Activated gamma-delta T cell treated with Interleukin-2 at 50 U/mL for 16 hours (primary cell): ENCODE data around the gene TOGARAM2.
"Not testable (repeated sequence)": the region's sequence is repeated elsewhere in the genome, so short reads cannot be mapped to it uniquely, and the experiment has no call there.

Experiments
- DNase-seq: peaks from one replicate; pipeline ENCODE4 v3.0.0-alpha.2; 2020

Gene TOGARAM2

DNA sequence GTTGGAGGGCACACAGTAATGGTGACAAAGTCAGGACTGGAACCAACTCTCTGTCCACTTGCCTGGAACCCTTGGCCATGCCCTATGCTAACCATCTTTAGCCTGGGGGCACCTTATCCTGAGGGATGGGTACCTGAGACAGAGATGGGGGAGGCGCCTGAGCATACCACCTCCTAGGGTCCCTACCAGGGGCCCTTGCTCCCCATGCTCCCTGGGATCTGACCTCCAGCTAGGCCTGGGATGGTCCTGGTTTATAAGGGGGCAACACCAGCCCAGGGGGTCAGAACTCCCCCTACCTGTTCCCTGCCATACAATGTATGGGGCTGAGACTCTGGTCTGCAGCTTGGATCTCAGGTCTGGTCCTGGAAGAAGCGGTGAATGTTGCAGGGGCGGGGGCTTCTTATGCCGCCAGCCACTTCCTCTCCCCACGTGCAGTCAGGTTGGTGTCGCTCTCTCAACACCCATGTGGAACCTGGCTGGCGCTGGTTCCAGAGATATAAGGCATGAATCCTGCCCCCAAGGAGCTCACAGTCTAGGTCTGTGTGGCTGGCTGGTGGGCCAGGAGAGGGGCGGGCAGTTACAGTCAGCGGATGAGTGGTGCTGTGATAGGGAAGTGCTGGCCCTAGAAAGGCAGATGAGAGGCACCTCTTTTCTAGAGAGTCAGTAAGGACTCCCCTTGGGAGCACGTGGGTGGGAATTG is 3.8 kb upstream of the TOGARAM2 start:
- no peak for DNase-seq

DNA sequence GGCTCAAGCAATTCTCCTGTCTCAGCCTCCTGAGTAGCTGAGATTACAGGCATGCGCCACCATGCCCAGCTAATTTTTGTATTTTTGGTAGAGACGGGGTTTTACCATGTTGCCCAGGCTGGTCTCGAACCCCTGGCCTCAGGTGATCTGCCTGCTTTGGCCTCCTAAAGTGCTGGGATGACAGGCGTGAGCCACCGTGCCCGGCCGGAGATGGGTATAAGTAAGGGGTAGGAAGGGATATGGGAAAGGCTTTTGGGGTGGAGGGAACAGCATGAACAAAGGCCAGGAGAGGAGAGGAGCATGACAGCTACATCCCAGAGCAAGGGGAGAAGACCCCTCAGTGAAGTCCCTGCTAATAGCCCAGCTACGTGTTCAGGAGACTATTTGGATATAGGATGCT is 3.1 kb upstream of the TOGARAM2 start:
- DNase-seq = not testable (repeated sequence)

DNA sequence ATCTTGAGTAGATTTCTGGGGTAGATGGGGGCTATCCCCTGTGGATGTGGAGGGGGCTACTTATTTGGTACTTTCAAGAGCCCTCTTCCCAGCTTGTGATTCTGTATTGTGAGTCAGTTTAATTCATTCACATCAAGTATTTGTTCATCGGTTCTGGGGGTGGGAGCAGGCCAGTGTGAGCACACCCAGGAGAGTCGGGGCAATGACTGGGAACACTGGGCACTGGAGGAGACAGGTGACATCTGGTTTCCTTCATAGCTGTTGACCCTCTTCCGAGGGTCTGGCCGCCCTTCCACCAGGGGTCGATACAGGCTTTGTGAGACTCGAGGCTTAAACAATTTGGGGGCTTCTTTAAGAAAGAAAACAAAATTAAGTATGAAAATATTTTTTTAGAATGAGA is 2.5 kb upstream of the TOGARAM2 start:
- no peak for DNase-seq

DNA sequence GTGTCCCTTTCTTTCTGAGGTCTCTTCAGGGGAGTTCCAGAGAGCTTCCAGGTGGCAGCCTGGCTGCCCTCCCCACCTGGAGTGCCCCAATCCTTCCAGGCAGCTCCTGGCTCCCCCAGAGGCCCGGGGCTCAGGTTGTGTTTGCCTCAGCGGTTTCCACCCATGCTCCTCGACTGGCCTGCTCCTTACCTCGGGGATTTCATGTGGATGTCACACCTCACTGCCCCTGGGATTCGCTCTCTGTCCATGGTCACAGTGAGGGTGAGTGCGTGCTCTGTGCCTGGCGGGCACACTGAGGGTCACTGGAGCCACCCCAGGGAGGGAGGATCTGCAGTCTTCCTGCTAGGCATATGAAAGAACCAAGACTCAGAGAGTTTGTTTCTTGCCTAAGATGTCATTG is 2.1 kb upstream of the TOGARAM2 start:
- DNase-seq = no peak

DNA sequence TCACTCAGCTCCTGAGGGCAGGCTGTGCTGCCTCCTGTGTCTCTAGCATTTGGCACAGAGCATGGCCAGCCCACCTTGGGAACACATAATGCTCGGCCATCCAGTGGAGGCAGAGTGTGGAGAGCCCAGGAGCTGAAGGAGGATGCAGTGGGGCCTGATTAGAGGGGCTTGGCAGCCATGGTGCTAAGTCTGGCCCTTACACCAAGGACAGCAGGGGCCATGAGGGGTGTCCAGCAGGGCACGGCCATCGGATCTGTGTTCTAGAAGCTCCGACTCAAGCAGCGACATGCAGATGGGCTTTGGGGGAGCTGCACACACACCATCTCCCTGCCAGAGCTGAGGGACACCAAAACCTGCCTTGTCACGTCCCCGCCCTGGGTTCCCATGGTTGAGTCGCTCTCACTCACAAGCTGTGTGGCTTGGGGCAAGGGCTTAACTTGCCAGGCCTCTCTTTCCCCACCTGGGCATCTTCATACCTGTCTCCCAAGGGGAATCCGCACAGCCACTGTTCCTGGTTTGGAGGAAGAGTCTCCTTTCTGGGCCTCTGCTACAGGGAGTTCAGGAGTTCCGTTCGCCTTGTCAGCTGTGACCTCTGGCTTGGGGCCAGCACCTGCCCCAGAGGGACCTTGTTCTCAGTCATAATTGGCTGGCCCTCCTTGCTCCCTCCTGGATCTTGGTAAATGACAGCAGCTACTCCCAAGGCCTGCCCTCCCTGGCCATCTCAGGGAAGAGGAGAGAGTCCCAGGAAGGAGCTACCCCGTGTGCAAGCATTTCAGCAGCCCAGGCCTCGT is 1.3 kb upstream of the TOGARAM2 start:
- no peak for DNase-seq

DNA sequence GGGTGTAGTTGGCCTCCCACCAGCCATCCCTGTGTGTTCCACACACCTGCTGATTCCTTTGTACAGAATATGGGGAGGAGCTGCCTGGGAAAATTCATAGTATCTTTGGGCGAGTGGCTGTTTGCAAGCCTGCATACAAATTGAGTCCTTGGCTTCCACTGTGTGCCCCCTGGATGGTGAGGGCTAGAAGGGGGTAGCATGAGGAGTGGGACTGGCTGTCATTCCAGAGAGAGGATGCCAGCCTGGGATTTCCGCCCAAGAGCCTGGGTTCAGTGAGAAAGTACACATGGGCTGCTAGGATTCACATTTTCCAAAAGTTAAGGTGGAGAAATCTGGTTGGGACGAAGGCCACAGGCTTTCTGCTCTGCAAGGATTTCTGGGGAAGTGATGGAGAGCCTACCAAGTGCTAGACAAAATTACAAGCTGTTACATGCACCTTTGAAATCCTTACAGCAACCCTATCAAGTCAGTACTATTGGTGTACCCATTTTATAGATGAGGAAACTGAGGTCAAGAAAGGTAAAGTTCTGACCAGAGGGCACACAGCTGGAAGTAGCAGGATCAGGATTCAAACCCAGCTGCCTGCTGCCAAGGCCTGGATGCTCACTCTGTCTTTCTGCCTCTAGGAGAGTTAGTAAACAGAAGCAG is 606 bp upstream of the TOGARAM2 start:
- no peak for DNase-seq

DNA sequence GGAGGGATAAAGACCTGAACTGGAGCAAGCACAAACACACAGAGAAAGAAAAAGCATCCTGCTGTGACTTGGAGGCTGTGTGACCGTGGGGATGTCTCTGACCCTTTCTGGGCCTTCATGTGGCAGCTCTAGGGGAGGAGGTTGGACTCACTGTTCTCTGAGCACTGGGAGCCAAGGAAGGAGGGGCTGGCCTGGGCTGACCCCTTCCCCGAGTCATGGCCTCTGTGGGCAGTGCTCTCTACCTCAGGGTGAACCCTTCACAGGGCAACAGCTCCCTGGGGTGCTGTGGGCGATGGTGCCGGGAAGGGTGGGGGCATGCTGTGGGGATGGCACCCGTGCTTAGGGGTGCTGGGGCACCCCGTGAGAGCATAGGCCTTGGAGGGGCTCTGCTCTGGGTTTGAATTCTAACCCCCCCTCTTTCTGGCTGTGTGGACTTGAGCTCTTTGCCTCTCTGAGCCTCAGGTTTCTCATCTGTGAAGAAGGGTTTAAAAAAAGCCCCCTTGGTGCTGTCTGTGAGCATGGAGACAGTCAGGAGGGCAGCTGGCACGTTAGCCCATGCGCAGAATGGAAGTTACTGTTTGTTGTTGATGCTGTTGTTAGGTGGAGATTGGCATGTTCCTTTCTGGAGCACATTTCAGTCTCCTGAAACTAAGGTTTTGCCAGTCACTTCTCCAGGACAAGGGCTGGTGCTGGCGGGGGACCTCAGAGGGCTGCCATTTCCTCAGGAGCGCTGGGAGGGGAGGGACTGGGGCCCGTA is 700 bp downstream of the TOGARAM2 start:
- no peak for DNase-seq

DNA sequence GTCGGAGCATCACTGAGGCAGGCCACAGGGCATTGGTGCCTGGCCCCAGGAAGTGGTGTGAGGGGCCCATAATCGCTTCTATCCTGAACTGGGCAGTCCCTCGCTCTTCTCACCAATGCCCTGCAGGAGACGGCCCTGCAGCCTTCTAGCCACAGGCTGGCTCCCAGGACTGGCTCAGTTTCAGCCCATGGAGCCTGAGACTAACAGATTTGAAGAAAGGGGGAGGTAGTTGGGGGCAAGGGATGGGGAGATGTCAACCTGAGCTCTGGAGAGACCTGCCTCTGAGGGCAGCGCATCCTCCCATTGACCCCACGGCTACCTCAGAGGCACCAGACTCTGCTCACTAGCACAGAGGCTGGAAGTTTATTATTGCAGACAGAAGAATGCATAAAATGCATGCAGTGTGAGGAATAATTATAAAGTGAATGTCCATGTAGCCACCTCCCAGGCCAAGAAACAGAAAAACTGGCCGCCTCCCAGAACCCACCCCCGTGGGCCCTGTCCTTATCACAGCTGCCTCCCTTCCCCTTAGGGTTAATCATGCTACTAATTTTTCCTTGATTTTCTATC is 1.4 kb downstream of the TOGARAM2 start:
- no peak for DNase-seq

DNA sequence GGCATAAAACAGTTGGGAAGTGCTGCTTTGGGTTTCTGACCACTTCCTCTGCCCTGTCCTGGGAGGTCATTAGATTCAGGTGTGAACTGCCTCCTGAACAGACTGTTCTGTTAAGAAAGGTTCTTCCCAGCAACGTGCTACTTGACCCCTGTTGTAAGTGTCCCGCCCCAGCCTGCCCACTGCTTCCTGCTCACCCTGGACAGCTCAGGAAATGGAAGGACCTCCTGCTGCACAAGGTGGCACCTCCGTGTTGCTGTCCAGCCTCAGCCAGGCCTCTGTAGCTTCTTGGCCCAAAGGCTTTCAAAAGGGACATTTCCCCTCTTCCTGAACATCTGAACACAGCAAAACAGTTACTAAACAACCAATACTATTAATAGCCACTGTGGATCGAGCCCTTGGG is 5.3 kb downstream of the TOGARAM2 start:
- DNase-seq = no peak

DNA sequence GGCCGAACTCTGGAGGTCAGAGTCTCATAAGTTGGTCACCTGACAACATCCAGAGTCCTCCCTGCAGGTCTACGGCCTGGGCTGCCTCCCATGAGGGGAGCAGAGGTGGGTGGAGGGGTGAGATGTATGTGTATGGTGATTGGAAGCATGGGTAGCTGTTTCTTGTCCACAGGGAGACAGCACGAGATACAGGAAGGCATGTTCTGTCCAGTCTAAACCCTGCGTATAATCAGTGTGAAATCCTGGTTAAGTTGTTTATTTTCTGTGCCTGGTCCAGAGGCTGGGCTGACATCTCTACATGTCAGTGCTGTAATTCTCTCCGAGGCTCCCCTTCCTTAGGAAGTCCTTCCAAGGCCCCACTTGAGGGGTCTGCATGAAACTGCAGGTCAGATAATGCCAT is 8.9 kb downstream of the TOGARAM2 start:
- no peak for DNase-seq

DNA sequence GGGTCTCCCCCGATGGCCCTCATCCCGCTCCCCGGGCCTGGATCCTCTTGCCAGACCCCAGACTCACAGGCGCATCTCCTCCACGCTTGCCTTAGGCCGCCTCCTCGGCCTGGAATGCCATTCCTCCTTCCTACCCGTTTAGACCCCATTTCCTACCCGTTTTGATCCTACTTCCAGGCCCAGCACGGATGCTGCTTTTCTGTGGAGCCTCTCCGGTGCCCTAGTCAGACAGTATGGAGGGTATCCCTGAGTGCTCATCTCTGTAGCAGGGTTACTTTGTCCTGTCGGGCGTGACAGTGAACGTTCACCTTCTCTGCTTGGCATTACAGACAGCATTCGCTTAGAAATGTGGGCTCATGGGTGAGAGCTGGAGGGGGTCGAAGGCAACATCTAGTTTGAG is 9.3 kb downstream of the TOGARAM2 start:
- no peak for DNase-seq

DNA sequence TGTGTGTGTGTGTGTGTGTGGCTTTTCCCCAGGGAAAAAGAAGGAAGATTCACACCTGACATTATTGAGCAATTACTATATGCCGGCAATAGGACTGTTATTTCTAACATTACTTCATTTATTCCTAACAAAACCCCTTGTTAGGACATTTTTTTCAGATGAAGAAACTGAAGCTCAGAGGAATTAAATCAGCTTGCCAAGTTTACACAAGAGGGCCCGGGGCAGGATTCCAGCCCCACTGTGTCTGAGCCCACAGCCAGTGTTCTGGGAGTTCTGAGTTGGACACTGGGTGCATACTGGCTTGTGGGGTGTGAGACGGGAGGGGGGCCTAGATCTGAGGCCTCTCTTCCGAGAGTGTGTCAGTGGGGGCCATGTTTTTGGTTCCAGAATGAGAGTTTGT is 9.9 kb downstream of the TOGARAM2 start:
- DNase-seq = no peak

DNA sequence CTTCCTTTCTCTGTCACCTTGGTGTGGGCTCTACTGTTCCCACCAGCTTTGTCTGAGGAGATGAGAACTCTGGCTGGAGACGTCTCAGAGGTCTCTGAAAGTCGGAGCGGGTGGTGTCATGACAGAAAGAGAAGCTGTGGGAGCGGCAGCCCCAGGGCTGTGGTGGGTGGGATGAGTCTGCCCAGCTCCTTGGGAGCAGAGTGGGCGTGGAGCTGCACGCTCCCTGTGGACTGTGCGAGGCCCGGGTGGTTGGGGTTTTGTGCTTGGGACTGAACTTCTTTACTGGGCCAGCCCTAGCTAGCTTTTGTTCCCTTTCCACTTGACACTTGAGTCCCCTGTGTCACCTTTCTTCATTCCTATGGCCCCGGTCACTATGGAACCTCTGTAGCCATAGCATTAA is 10.4 kb downstream of the TOGARAM2 start:
- no peak for DNase-seq

DNA sequence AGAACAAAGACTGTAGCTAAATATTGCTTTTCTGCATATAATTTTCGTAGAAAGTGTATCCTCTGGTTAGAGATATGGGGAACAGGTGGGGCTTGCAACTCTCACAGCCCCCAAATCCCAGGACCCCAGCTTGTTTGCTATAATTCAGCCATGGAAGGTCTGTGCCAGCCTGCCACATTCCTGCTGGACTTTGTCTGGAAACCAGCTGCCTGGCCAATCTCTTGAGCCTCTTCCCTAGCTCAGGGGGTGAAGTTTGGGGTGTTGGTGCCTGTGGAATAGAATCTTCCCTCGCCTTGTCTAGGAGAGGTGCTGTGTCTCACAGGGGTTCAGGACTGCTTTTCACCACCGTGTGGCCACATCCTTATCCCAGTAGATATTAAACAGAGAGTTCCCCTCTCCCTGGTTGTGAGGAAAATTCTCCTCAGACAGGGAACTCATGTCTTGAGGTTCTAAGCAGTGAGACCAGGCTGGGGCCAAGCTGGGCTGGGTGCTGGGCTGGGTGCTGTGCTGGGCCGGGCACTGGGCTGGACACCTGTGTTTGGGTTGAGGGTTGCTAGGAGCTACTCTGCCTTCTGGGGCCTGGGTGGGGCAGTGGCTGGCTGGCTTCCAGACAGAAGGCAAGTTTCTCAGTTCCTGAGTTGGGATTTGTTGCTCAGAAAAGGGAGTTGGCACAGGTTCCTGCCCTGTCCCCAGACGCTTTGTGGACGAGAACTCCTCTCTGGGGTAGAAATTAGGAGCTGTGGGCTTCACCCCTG is 12.3 kb downstream of the TOGARAM2 start:
- DNase-seq = no peak

DNA sequence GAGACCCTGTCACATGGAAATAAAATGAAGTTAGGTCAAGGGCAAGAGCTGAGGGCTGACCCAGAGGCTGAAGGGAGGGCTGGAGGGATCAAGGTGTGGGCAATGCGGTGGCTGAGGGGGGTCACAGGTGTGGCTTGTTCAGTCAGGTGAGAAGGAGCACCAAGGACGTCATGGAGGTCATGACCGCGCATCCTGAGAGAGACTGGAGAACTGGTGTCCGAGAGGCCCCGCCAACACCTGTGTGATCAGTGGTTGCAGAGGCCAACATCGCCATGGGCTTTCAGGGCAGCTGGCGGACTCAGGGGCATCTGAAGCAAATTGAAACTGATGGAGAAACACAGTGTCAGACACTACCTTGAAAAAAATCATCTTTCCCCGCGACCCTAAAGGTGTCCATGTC is 13.0 kb downstream of the TOGARAM2 start:
- no peak for DNase-seq

DNA sequence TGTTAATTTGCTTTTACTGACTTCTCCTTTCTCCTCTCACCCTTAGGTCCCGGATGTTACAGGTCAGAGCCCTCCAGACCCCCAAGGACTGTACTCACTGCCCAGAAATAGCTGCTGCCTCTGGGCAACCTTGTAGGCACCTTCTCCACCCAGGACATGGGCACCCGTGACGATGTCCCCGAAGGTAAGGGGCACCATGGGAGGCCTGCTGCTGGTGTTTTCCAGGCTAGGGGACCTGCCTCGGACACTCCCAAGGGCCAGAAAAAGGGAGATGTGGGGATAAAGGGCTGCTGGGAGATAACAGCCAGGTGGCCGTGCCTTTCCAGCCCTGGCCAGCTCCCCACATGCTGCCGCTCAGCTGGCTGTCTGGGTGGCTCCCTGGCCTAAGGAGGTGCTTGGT is 13.6 kb downstream of the TOGARAM2 start:
- no peak for DNase-seq

DNA sequence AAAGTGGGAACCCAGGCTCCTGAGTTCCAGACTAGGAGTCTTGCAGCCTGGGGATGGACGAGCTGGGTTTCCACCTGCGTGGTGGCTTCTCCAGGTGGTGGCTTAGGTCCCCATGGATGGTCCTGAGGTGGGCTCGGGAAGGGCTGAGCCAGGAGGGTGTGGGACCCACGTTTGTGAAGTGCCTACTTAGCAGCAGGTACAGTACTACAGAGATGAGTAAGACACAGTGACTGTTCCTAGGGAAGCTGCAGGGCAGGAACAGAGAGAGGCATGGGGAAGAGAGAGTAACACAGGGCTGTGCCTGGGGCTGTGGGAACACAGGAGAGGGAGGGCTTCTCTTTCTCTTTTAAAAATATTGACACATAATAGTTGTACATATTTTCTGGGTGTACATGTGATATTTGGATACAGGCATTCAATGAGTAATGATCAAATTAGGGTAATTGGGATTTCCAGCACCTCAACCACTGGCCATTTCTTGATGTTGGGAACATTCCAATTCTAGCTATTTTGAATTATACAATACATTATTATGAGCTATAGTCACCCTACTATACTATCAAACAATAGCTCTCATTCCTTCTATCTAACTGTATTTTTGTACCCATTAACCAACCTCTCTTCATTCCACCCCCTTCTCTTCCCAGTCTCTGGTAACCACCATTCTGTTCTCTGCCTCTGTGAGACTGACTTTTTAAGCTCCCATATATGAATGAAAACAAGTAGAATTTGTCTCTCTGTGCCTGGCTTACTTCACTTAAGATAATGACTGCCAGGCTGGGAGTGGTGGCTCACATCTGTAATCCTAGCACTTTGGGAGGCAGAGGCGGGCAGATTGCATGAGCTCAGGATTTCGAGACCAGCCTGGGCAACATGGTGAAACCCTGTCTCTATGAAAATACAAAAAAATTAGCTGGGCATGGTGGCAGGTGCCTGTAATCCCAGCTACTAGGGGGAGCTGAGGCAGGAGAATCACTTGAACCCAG is 15.0 kb downstream of the TOGARAM2 start:
- no peak for DNase-seq

DNA sequence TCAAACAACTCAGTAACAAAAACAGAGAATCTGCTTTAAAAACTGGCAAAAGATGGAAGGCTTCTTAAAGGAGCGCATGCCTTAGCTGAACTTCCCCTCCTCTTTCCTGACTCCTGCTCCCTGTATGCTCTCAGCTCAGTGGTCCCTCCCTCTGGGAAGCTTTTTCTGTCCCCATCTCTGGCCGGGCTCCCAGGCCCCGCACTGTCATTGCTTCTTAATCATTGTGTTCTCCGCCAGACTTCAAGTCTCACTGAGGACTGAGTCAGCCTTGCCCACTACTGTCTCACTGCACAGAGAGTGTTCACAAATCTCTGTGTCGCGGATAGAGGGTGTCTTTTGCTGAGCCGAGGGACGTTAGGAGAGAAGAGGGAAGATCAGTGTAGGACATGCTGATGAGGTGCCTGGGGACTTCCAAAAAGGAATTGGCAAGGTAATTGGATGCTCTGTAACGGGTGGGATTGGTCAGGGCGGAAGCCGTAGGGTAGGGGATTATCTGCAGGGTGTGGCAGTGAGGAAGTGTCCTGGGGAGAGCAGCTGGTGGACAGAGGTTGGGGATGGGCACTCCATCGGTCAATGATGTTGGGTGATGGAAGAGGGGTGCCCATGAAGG is 16.2 kb downstream of the TOGARAM2 start:
- no peak for DNase-seq

DNA sequence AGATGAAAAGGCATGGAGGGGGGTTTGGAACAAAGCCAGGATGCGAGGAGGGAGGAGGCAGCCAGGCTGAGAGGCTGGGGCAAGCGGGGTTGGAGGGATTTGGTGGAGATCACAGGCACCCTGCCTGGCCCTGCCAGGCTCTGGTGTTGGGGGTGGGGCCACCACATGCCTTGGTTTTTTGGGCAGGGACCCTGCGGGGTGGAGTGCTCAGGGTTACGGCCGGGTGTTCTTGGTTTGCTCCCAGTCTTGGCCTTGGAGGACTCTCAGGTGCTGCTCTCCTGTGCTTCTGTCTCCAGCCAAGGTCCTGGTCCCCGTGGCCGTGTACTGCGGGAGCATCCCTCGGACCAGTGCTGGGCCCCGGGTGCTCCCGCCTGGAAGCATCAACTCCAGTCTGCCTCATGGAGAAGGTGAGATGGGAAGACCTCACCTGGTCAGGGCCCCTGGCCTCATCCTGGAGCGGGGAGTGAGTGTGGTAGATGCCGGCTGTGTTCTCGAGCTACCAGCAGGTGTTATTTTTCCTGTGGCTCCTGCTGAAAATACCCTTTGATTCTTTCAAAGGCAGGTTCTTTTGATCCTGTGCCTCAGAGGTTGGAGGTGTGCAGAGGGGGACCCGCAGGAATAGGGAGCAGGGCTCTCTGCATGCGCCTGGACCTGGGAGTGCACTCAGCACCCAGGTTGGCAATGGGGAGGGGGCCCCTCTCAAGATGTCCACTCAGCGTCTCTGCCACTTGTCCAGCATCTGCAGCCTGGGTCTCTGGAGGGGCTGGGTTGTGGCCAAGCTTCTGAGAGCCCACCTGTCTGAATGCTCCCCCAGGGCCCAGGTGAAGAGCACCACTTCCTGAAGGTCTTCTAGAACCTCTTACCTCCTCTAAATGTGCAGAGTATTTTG is 17.0 kb downstream of the TOGARAM2 start:
- DNase-seq = no peak
